Smooth muscle cell (in vitro differentiated cells): ENCODE data around the gene PTRHD1. TPM values are rescaled to one million over a fixed set of nuclear protein-coding genes. Genes with fewer than 3 reads are reported as not detected.

Source experiments
- DNase-seq: peaks from one replicate; lab custom pipeline; 2025; ENCODE audit not compliant: unreplicated experiment; lab: John Stamatoyannopoulos, UW
- H2AFZ ChIP-seq: fragments of 200-600 bp; sonication (generic); 2 replicates; pipeline ENCODE4 v1.6.0; 2016; ENCODE audit warnings: antibody characterized with exemption, low read depth, mild to moderate bottlenecking
- H3F3A ChIP-seq: fragments of 200-600 bp; sonication (generic); 2 replicates; pipeline ENCODE4 v1.6.0; 2017; ENCODE audit warnings: antibody characterized with exemption, low read depth
- H3K27ac ChIP-seq: fragments of 200-600 bp; sonication (generic); 2 replicates; pipeline ENCODE4 v1.5.1; 2016; ENCODE audit warnings: low read depth, mild to moderate bottlenecking
- H3K27me3 ChIP-seq: fragments of 200-600 bp; sonication (generic); 2 replicates; pipeline ENCODE4 v1.6.1; 2016; ENCODE audit warnings: low read depth, mild to moderate bottlenecking
- H3K36me3 ChIP-seq: fragments of 200-600 bp; sonication (generic); 2 replicates; pipeline ENCODE4 v1.5.1; 2016; ENCODE audit warnings: low read depth
- H3K4me1 ChIP-seq: fragments of 200-600 bp; sonication (generic); 2 replicates; pipeline ENCODE4 v1.5.1; 2016; ENCODE audit warnings: low read depth
- H3K4me2 ChIP-seq: fragments of 200-600 bp; sonication (generic); 2 replicates; pipeline ENCODE4 v1.6.0; 2016; ENCODE audit warnings: mild to moderate bottlenecking
- H3K4me3 ChIP-seq: fragments of 200-600 bp; sonication (generic); 2 replicates; pipeline ENCODE4 v1.5.1; 2016; ENCODE audit warnings: mild to moderate bottlenecking
- H3K79me2 ChIP-seq: fragments of 200-600 bp; sonication (generic); 2 replicates; pipeline ENCODE4 v1.6.0; 2016; ENCODE audit warnings: low read depth, mild to moderate bottlenecking
- H3K9ac ChIP-seq: fragments of 200-600 bp; sonication (generic); 2 replicates; pipeline ENCODE4 v1.6.0; 2016; ENCODE audit warnings: low read depth
- H3K9me3 ChIP-seq: fragments of 200-600 bp; sonication (generic); replicated peaks from 2 replicates; pipeline ENCODE4 v1.5.1; 2016; ENCODE audit warnings: low read depth
- H4K20me1 ChIP-seq: fragments of 200-600 bp; sonication (generic); 2 replicates; pipeline ENCODE4 v1.6.0; 2016; ENCODE audit warnings: low read depth
- CTCF ChIP-seq: fragments of 200-600 bp; sonication (generic); IDR thresholded peaks from 2 replicates; pipeline ENCODE4 v1.5.1; 2017; ENCODE audit warnings: borderline replicate concordance, mild to moderate bottlenecking, antibody characterized with exemption; ENCODE audit not compliant: insufficient read depth, poor library complexity, severe bottlenecking
- WGBS: methylation state at CpG from one replicate; pipeline ENCODE4 v1.1.7; 2016; ENCODE audit warnings: low lambda C conversion rate; 5-methylcytosine and 5-hydroxymethylcytosine counted together
- polyA plus RNA-seq: library from polyadenylated mRNA; unstranded; fragments of >200 nt; fragmentation: Nextera tagmentation; extraction: Ambion mirVana; gene quantifications from 2 replicates; pipeline ENCODE4 v1.2.1, GENCODE V29; 2016
- total RNA-seq: library from RNA; depleted of rRNA; stranded (reverse); fragments of >200 nt; gene quantifications from 2 replicates; pipeline ENCODE4 v1.2.3, GENCODE V29; 2014

The PTRHD1 gene
- total and polyA plus RNA-seq, 2 experiments from 2014 or later, result 25.1 to 38.7 TPM

- Histone ChIP-seq H3K27ac (no peak overlapping the region), H3K4me2 (no peak overlapping the region), H3K4me3 (no peak overlapping the region), H3F3A (no peaks in the 10 kb centered on the region), H2AFZ (no peak overlapping the region), H3K9me3 (no peaks in the 10 kb centered on the region), H3K27me3 (no peaks in the 10 kb centered on the region), H3K9ac (no peak overlapping the region), H3K79me2 (no peaks in the 10 kb centered on the region), H3K36me3 (no peaks in the 10 kb centered on the region), H4K20me1 (no peaks in the 10 kb centered on the region), H3K4me1 (no peaks in the 10 kb centered on the region)
- no peak for TF ChIP-seq CTCF
- DNase-seq, result no peak
- WGBS, result 85% methylated on average over 17 of the region's 17 CpGs
These were observed 47.1 kb upstream of the PTRHD1 start for GRCh38 chr2:24840164-24840869.

- H3K27me3 ChIP-seq, result no peaks in the 10 kb centered on the region
- H3K4me2 ChIP-seq, result no peak overlapping the region
- no peak overlapping the region for H3K4me3 ChIP-seq
- no peak overlapping the region for H3K27ac ChIP-seq
- no peak overlapping the region for H2AFZ ChIP-seq
- 98% methylated on average over 15 of the region's 15 CpGs for WGBS
- H3K36me3 ChIP-seq, result no peaks in the 10 kb centered on the region
- no peaks in the 10 kb centered on the region for H3F3A ChIP-seq
- H3K4me1 ChIP-seq, result no peaks in the 10 kb centered on the region
- TF ChIP-seq CTCF, result no peak
- no peaks in the 10 kb centered on the region for H3K9me3 ChIP-seq
- H3K9ac ChIP-seq, result no peak overlapping the region
- no peak for DNase-seq
- H3K79me2 ChIP-seq, result no peaks in the 10 kb centered on the region
- H4K20me1 ChIP-seq, result no peaks in the 10 kb centered on the region
These were observed 46.5 kb upstream of the PTRHD1 start for GRCh38 chr2:24839729-24840128.

- TF ChIP-seq CTCF, result no peak
- Histone ChIP-seq H3K4me2 (no peak overlapping the region), H3K36me3 (no peaks in the 10 kb centered on the region), H4K20me1 (no peaks in the 10 kb centered on the region), H3K4me1 (no peaks in the 10 kb centered on the region), H3K9me3 (no peaks in the 10 kb centered on the region), H3K27me3 (no peaks in the 10 kb centered on the region), H3K9ac (no peak overlapping the region), H2AFZ (no peak overlapping the region), H3F3A (no peaks in the 10 kb centered on the region), H3K27ac (no peak overlapping the region), H3K4me3 (no peak overlapping the region), H3K79me2 (no peaks in the 10 kb centered on the region)
- DNase-seq, result no peak
- WGBS, result 95% methylated on average over 18 of the region's 18 CpGs
These were observed 45.4 kb upstream of the PTRHD1 start for GRCh38 chr2:24838541-24838940.

GRCh38 chr2:24837996-24838513 is 44.9 kb upstream of the PTRHD1 start:
- Histone ChIP-seq H3K27me3 (no peaks in the 10 kb centered on the region), H3K79me2 (no peaks in the 10 kb centered on the region), H3K27ac (no peak overlapping the region), H3K36me3 (no peaks in the 10 kb centered on the region), H3K4me1 (peaks cover 3% of the 10 kb centered on the region), H3K4me2 (no peak overlapping the region), H4K20me1 (no peaks in the 10 kb centered on the region), H3K9me3 (no peaks in the 10 kb centered on the region), H2AFZ (no peak overlapping the region), H3K4me3 (no peak overlapping the region), H3F3A (no peaks in the 10 kb centered on the region), H3K9ac (no peak overlapping the region)
- WGBS, result 95% methylated on average over 5 of the region's 5 CpGs
- no peak for TF ChIP-seq CTCF
- DNase-seq, result no peak
